T-cell (primary cell): ENCODE results near the gene CD247. TPM values are rescaled to one million over a fixed set of nuclear protein-coding genes. Genes with fewer than 3 reads are reported as not detected.

Experiments
- ATAC-seq, 4 experiments: fragments of 200-7000 bp in 3 of 4; fragments of 150-1000 bp in 1 of 4; cut with Tn5 transposase; replicated peaks in 1 of 4; 1 replicate in 3 of 4; 2 replicates in 1 of 4; pipeline ENCODE4 v1.10.0; 2021; ENCODE audit warnings: moderate library complexity in 3 of 4, mild to moderate bottlenecking in 2 of 4, moderate number of reproducible peaks in 1 of 4
- CTCF ChIA-PET, 2 donors: fragments of 300-600 bp; sonication (Branson Sonifier 250); formaldehyde crosslinking; loops; one replicate each; lab custom pipeline; 2022; ENCODE audit warnings: antibody characterized with exemption in 2 of 2; lab: Charles Lee
- POLR2A ChIA-PET, 2 donors: fragments of 300-600 bp; sonication (Branson Sonifier 250); formaldehyde crosslinking; loops; one replicate each; lab custom pipeline; 2022; ENCODE audit warnings: antibody characterized with exemption in 2 of 2; lab: Charles Lee
- DNase-seq, 35 experiments: peaks; one replicate each; pipeline versions ENCODE4 v3.0.0 to v3.0.0-alpha.2; 2013 to 2023
- H3K27ac ChIP-seq: one replicate; pipeline ENCODE4 v1.5.1; 2013; ENCODE audit warnings: low read length
- H3K27me3 ChIP-seq, 2 experiments: replicated peaks in 1 of 2; 1 replicate in 1 of 2; 2 replicates in 1 of 2; pipeline versions ENCODE4 v1.6.1 to v1.7.0; 2013; ENCODE audit warnings: low read length in 1 of 2, mixed read lengths in 1 of 2; ENCODE audit not compliant: control insufficient read depth in 2 of 2, insufficient read depth in 2 of 2; ENCODE audit errors: extremely low read depth in 1 of 2
- H3K36me3 ChIP-seq, 2 donors: 1 replicate in 1 of 2; 2 replicates in 1 of 2; pipeline versions ENCODE4 v1.6.1 to v1.7.0; 2013; ENCODE audit warnings: low read length in 1 of 2; ENCODE audit not compliant: control insufficient read depth in 2 of 2, insufficient read depth in 1 of 2; ENCODE audit errors: extremely low read depth in 1 of 2
- H3K4me1 ChIP-seq, 2 experiments: 1 replicate in 1 of 2; 2 replicates in 1 of 2; pipeline versions ENCODE4 v1.6.1 to v1.7.0; 2013; ENCODE audit warnings: low read length in 2 of 2, mixed read lengths in 1 of 2; ENCODE audit not compliant: insufficient read depth in 2 of 2, control insufficient read depth in 1 of 2; ENCODE audit errors: extremely low read depth in 1 of 2
- H3K4me3 ChIP-seq, 2 donors: 1 replicate in 1 of 2; 2 replicates in 1 of 2; pipeline versions ENCODE4 v1.5.1 to v1.7.0; 2013; ENCODE audit warnings: mild to moderate bottlenecking in 2 of 2, low read length in 1 of 2, moderate library complexity in 1 of 2; ENCODE audit not compliant: control insufficient read depth in 1 of 2; ENCODE audit errors: extremely low read depth in 1 of 2
- H3K9me3 ChIP-seq: 2 replicates; pipeline ENCODE4 v1.7.0; 2013
- H3K27ac Mint-ChIP-seq, 2 donors: one replicate each; pipeline ENCODE4 v1.8.0; 2020 to 2021; ENCODE audit warnings: mild to moderate bottlenecking in 2 of 2, mixed read lengths in 2 of 2
- H3K27me3 Mint-ChIP-seq, 2 donors: one replicate each; pipeline ENCODE4 v1.8.0; 2021 to 2022; ENCODE audit warnings: mixed read lengths in 2 of 2
- H3K36me3 Mint-ChIP-seq: one replicate; pipeline ENCODE4 v1.8.0; 2021; ENCODE audit warnings: mixed read lengths
- H3K4me1 Mint-ChIP-seq, 3 donors: one replicate each; pipeline ENCODE4 v1.8.0; 2020 to 2022; ENCODE audit warnings: mixed read lengths in 3 of 3, mild to moderate bottlenecking in 1 of 3
- H3K4me3 Mint-ChIP-seq, 3 donors: one replicate each; pipeline ENCODE4 v1.8.0; 2020 to 2022; ENCODE audit warnings: mild to moderate bottlenecking in 3 of 3, mixed read lengths in 3 of 3, moderate library complexity in 3 of 3
- H3K9me3 Mint-ChIP-seq, 3 donors: one replicate each; pipeline ENCODE4 v1.8.0; 2020 to 2022; ENCODE audit warnings: mixed read lengths in 3 of 3
- WGBS: methylation state at CpG from one replicate; pipeline ENCODE4 v1.1.5; 2013; ENCODE audit warnings: missing lambda C conversion rate; ENCODE audit not compliant: insufficient coverage; 5-methylcytosine and 5-hydroxymethylcytosine counted together
- total RNA-seq, 35 experiments: library from RNA in 6 of 35; stranded (reverse) in 6 of 35; fragments of 120-200 nt in 1 of 35; gene quantifications; one replicate each; pipeline versions ENCODE4 v1.2.1 to v1.2.4 and lab custom pipeline; 2013 to 2026

CD247 gene
- total RNA-seq, 5 donors from 2014 or later (not counting 1 experiment from before 2014, with no cell fraction given), result 324 to 414 (median 385) TPM

DNA sequence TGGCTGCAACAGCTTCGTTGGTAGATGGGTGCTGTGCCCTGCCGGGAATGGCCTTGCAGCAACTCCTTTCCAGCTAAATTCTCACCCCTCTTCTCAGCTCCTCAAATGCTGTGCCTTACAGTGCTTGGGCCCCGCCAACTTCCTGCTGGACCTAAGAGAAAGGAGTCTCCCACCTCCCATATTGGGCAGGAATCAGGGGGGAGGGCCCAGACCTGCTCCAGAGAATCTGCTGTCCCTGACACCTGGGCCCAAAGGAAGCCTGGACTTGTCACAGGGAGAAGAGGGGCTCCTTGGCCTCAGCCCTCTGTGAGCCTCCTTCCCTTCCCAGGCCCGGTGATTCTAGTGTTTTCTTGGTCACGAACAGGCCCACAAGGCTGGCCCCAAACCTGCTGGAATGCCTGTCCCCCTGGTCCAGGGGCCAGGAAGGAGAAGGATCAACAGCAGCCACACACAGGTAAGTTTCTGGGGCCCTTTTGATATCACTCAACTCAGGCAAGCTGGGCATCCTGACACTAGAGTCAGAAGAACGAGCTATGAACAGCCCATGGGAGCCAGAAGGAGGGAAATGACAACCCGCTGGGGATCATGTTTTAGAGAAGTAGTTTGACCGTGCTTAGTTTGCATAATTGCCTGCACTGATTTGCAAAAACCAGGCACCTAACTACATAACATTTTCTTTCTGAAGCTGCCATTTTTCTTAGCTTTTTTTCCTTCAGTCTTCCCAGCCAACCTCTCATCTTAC lies 86.2 kb downstream of the CD247 start:
- Histone ChIP-seq H3K27me3 (no peaks in the 10 kb centered on the region), H3K4me3 (no peak overlapping the region), H3K4me1 (peaks cover 18 to 76% of the 10 kb centered on the region in 2 experiments), H3K36me3 (peaks cover 23 to 73% of the 10 kb centered on the region in 2 donors), H3K9me3 (no peaks in the 10 kb centered on the region), H3K27ac (peak overlapping the region; percentile 64)
- ATAC-seq (no peak), DNase-seq (no peak)
- CTCF ChIA-PET, result interaction anchor here (1.2 to 1.5 kb wide), 2 partner anchors 9 to 163 kb away, joined by 3 to 4 read pairs; no protein-coding TSS in a partner anchor
- POLR2A ChIA-PET, result interaction anchor here (0.5 to 2.0 kb wide), 3 partner anchors 18 to 92 kb away, joined by 3 to 4 read pairs (median 4); no protein-coding TSS in a partner anchor
- H3K27ac Mint-ChIP-seq, result peak overlapping the region; percentile 73 to 74
- peaks cover 56% of the 10 kb centered on the region for H3K36me3 Mint-ChIP-seq
- H3K4me1 Mint-ChIP-seq, result peaks cover 42 to 85% (median 80%) of the 10 kb centered on the region in 3 donors
- 88% methylated on average over 2 of the region's 8 CpGs for WGBS
- H3K27me3 Mint-ChIP-seq, result no peaks in the 10 kb centered on the region
- no peaks in the 10 kb centered on the region for H3K9me3 Mint-ChIP-seq
- H3K4me3 Mint-ChIP-seq, result peak overlapping the region in 1 of 3 donors; percentile 0

DNA sequence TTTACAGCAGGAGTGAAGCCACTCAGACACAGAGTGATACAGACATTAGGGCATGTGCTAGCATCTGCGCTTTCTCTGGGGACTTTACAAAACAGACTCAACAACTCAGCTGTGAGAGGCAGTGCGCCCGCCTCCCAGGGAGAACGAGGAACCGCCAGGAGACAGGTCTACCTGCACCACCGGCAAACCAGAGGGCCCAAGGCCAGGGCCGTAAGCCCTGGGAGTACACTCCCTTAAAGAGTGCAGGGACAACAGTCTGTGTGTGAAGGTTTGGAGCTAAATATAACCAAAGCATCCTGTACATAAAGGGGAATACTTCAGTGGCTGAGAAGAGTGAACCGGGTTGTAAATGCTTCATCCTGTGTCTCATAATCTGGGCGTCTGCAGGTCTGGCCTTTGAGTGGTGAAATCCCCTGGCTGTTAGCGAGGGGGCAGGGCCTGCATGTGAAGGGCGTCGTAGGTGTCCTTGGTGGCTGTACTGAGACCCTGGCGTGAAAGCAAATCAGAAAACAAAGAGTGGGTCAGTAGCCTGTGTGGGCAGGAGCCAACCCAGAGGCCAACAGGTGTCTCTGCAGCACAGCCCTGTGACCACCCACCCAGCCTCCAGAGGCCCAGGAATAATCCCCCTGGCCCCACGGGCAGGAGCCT lies 86.9 kb downstream of the CD247 start:
- H3K27ac Mint-ChIP-seq, result peak overlapping the region; percentile 69 to 87
- DNase-seq, result no peak

DNA sequence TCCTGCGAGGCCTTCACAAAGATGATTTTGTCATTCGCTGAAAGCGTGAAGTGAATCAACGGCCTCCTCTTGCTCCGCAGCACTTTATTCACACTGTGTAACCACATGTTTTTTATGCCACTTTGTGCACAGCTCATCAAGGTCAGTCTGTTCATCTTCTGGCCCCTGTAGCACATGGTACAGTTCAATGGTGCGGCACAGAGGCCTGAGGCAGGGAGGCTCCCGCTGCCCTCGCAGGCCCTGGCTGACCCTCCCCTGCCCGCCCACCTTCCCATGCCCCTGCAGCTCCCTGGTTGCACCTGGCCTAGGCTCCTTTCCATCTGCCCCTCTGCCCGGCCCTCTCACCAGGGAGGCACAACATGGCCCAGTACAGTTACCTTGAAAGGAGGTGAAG lies 87.5 kb downstream of the CD247 start:
- no peak overlapping the region for H3K4me3 ChIP-seq
- ATAC-seq, result peak in 3 of 4 experiments; percentile 7 to 24 (median 17)

More for the DNA sequence above, 86.9 kb downstream of the CD247 start:
- H3K9me3 ChIP-seq, result no peaks in the 10 kb centered on the region
- Mint-ChIP-seq H3K4me1 (peaks cover 40 to 85% (median 75%) of the 10 kb centered on the region in 3 donors), H3K36me3 (peaks cover 49% of the 10 kb centered on the region), H3K4me3 (no peak overlapping the region), H3K9me3 (no peaks in the 10 kb centered on the region), H3K27me3 (no peaks in the 10 kb centered on the region)
- H3K36me3 ChIP-seq, result peaks cover 23 to 66% of the 10 kb centered on the region in 2 donors
- peaks cover 18 to 73% of the 10 kb centered on the region in 2 experiments for H3K4me1 ChIP-seq
- ChIA-PET POLR2A (interaction anchor here in 1 of 2 donors (2.0 kb wide), 1 partner anchor 25 kb away, joined by 4 read pairs; no protein-coding TSS in a partner anchor), CTCF (interaction anchor here (1.2 to 1.5 kb wide), 2 partner anchors 10 to 163 kb away, joined by 3 to 4 read pairs; no protein-coding TSS in a partner anchor)
- ATAC-seq, result peak in 2 of 4 experiments; percentile 12 to 23
- no peak overlapping the region for H3K4me3 ChIP-seq
- 71% methylated on average over 11 of the region's 14 CpGs for WGBS
- H3K27me3 ChIP-seq, result no peaks in the 10 kb centered on the region
- peak overlapping the region; percentile 64 for H3K27ac ChIP-seq

DNA sequence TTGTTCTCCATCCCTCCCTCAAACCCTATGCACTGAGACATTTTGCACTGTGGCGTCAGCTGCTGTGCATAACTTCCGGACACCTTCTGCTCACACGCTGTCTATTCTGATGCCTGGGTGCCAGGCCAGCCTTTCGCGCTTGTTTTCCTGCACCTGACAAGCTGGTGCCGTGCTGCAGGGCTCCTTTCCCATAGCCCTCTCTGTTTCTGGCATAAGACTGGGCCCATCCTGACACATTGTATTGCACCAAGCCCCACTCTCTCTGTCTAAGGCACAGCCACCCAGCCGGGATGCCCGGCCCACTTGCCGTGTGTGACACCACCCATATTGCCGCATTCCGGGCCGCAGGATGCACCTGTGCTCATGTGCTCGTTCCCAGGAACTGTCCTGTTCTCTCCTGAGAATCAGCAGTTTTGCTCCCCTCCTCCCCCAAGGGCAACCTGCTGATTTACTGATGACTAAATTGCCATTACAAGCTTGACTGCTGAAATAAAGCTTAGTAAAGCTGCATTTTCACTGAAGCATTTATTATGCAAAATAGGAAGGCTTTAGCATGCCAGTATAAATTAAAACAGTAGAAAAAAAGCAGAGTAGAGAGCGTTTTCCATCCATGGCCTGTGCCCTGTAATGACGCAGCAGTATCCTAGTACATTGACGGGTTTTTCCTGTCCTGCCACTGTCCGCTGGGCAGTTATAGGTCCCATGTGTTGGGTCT lies 88.0 kb downstream of the CD247 start:
- Histone ChIP-seq H3K4me1 (peaks cover 8 to 63% of the 10 kb centered on the region in 2 experiments), H3K9me3 (no peaks in the 10 kb centered on the region), H3K4me3 (no peak overlapping the region), H3K36me3 (peaks cover 23 to 56% of the 10 kb centered on the region in 2 donors), H3K27me3 (no peaks in the 10 kb centered on the region), H3K27ac (peak overlapping the region; percentile 64)
- H3K27ac Mint-ChIP-seq, result peak overlapping the region; percentile 87
- H3K4me1 Mint-ChIP-seq, result peaks cover 31 to 80% (median 73%) of the 10 kb centered on the region in 3 donors
- peaks cover 39% of the 10 kb centered on the region for H3K36me3 Mint-ChIP-seq
- CTCF ChIA-PET, result interaction anchor here in 1 of 2 donors (0.6 to 1.1 kb wide), 2 partner anchors 10 to 179 kb away, joined by 3 read pairs; no protein-coding TSS in a partner anchor
- 78% methylated on average over 17 of the region's 17 CpGs for WGBS
- POLR2A ChIA-PET, result interaction anchor here in 1 of 2 donors (0.6 to 2.0 kb wide), 4 partner anchors 25 to 231 kb away, joined by 3 to 7 read pairs (median 4); no protein-coding TSS in a partner anchor
- peak overlapping the region in 1 of 3 donors; percentile 31 for H3K4me3 Mint-ChIP-seq
- no peaks in the 10 kb centered on the region for H3K9me3 Mint-ChIP-seq
- peak in 3 of 35 experiments; percentile 48 to 54 (median 48) for DNase-seq
- peak; percentile 17 to 42 (median 34) for ATAC-seq
- H3K27me3 Mint-ChIP-seq, result no peaks in the 10 kb centered on the region

More for the DNA sequence above, 87.5 kb downstream of the CD247 start:
- Mint-ChIP-seq H3K27ac (peak overlapping the region; percentile 87), H3K4me3 (no peak overlapping the region), H3K36me3 (peaks cover 44% of the 10 kb centered on the region), H3K4me1 (peaks cover 36 to 83% (median 75%) of the 10 kb centered on the region in 3 donors), H3K9me3 (no peaks in the 10 kb centered on the region), H3K27me3 (no peaks in the 10 kb centered on the region)
- Histone ChIP-seq H3K36me3 (peaks cover 23 to 61% of the 10 kb centered on the region in 2 donors), H3K27ac (peak overlapping the region; percentile 64), H3K4me1 (peaks cover 13 to 69% of the 10 kb centered on the region in 2 experiments), H3K27me3 (no peaks in the 10 kb centered on the region), H3K9me3 (no peaks in the 10 kb centered on the region)
- POLR2A ChIA-PET, result interaction anchor here in 1 of 2 donors (0.6 to 2.0 kb wide), 2 partner anchors 24 to 26 kb away, joined by 3 to 4 read pairs; no protein-coding TSS in a partner anchor
- CTCF ChIA-PET, result interaction anchor here in 1 of 2 donors (0.6 to 1.1 kb wide), 2 partner anchors 9 to 180 kb away, joined by 3 read pairs; no protein-coding TSS in a partner anchor
- no peak for DNase-seq
- 66% methylated on average over 7 of the region's 10 CpGs for WGBS

DNA sequence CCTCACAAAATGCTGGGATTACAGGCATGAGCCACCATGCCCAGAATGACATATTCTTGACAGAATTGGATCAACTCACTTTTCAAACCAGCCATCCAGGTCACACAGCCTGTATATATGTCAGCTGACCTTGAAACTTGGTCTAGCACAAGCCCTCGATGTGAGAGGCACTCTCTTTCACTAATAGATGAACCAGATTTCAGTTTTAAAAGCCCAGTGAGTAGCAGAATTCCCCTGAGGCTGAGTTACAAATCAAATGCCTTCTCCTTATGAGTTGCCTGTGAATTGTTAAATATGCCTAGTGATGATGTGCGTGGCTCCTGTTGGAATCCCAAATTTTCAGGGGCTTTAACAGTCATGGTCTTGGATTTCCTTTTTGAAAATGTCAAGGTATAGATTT lies 88.7 kb downstream of the CD247 start:
- peaks cover 39% of the 10 kb centered on the region for H3K36me3 Mint-ChIP-seq
- H3K27ac Mint-ChIP-seq, result peak overlapping the region; percentile 87
- Histone ChIP-seq H3K9me3 (no peaks in the 10 kb centered on the region), H3K4me1 (peaks cover 6 to 58% of the 10 kb centered on the region in 2 experiments), H3K27me3 (no peaks in the 10 kb centered on the region), H3K27ac (peak overlapping the region; percentile 64), H3K4me3 (no peak overlapping the region), H3K36me3 (peaks cover 23 to 53% of the 10 kb centered on the region in 2 donors)
- CTCF ChIA-PET, result no interaction called here
- no peak overlapping the region for H3K4me3 Mint-ChIP-seq
- H3K27me3 Mint-ChIP-seq, result no peaks in the 10 kb centered on the region
- no peaks in the 10 kb centered on the region for H3K9me3 Mint-ChIP-seq
- H3K4me1 Mint-ChIP-seq, result peaks cover 29 to 77% (median 71%) of the 10 kb centered on the region in 3 donors
- ATAC-seq (no peak), DNase-seq (no peak)
- POLR2A ChIA-PET, result interaction anchor here in 1 of 2 donors (1.0 kb wide), 1 partner anchor 42 kb away, joined by 7 read pairs; no protein-coding TSS in a partner anchor
- no CpG with 5 or more reads among the region's 2 CpGs for WGBS
